Karpas-422 (cell line): ENCODE measurements around the gene MICAL3. TPM values are rescaled to one million over a fixed set of nuclear protein-coding genes. Genes with fewer than 3 reads are reported as not detected.
"Not testable (repeated sequence)": the region's sequence is repeated elsewhere in the genome, so short reads cannot be mapped to it uniquely, and the experiment has no call there.

Source experiments
- DNase-seq: peaks from one replicate; pipeline ENCODE4 v3.0.0-alpha.2; 2015
- H2AFZ ChIP-seq: fragments of 200-600 bp; sonication (generic); 2 replicates; pipeline ENCODE4 v1.6.1; 2014; ENCODE audit warnings: antibody characterized with exemption, low read length, mixed read lengths
- H3K27ac ChIP-seq: fragments of 200-600 bp; sonication (generic); 2 replicates; pipeline ENCODE4 v1.5.1; 2014; ENCODE audit warnings: mild to moderate bottlenecking, low read length, moderate library complexity
- H3K27me3 ChIP-seq: fragments of 200-600 bp; sonication (generic); 2 replicates; pipeline ENCODE4 v1.6.1; 2014; ENCODE audit warnings: low read length, mixed read lengths
- H3K36me3 ChIP-seq: fragments of 200-600 bp; sonication (generic); 2 replicates; pipeline ENCODE4 v1.6.1; 2014; ENCODE audit warnings: low read length, mixed read lengths; ENCODE audit not compliant: insufficient read depth
- H3K4me1 ChIP-seq: fragments of 200-600 bp; sonication (generic); 2 replicates; pipeline ENCODE4 v1.6.1; 2014; ENCODE audit warnings: mild to moderate bottlenecking, low read length, mixed read lengths
- H3K4me2 ChIP-seq: fragments of 200-600 bp; sonication (generic); 2 replicates; pipeline ENCODE4 v1.6.1; 2014; ENCODE audit warnings: low read length, low read depth, mild to moderate bottlenecking; ENCODE audit not compliant: poor library complexity, severe bottlenecking
- H3K4me3 ChIP-seq: fragments of 200-600 bp; sonication (generic); 2 replicates; pipeline ENCODE4 v1.5.1; 2014; ENCODE audit warnings: mild to moderate bottlenecking, antibody characterized with exemption, low read length, mixed read lengths
- H3K79me2 ChIP-seq: fragments of 200-600 bp; sonication (generic); 2 replicates; pipeline ENCODE4 v1.6.1; 2014; ENCODE audit warnings: mild to moderate bottlenecking, low read length, mixed read lengths
- H3K9ac ChIP-seq: fragments of 200-600 bp; sonication (generic); 2 replicates; pipeline ENCODE4 v1.6.0; 2014; ENCODE audit warnings: low read length
- H3K9me2 ChIP-seq: fragments of 200-600 bp; sonication (generic), shearing (Covaris generic); replicated peaks from 2 replicates; pipeline ENCODE4 v1.6.0; 2014; ENCODE audit warnings: mild to moderate bottlenecking, low read length, moderate library complexity; ENCODE audit not compliant: insufficient read depth
- H3K9me3 ChIP-seq: fragments of 300-700, 200-600 bp; sonication (generic); 2 replicates; pipeline ENCODE4 v1.6.1; 2014; ENCODE audit warnings: low read length, mixed read lengths
- H4K20me1 ChIP-seq: fragments of 200-600 bp; sonication (generic); 2 replicates; pipeline ENCODE4 v1.6.1; 2014; ENCODE audit warnings: mild to moderate bottlenecking, antibody characterized with exemption, low read length, low read depth; ENCODE audit not compliant: insufficient read depth
- total RNA-seq: library from RNA; depleted of rRNA; stranded (reverse); fragments of >200 nt; shearing (Covaris generic); gene quantifications from 2 replicates; pipeline ENCODE4 v1.2.3, GENCODE V29; 2014; ENCODE audit warnings: low replicate concordance

Gene MICAL3
- total RNA-seq, 1 experiment from 2014 or later, result 54.9 TPM

GRCh38 chr22:17994424-17995108 lies 29.8 kb downstream of the MICAL3 start:
- H3K9me2 ChIP-seq, result no peaks in the 10 kb centered on the region
- peak overlapping the region; percentile 18; the same call in 1 of the 2 replicates for H3K4me3 ChIP-seq
- peaks cover 99% of the 10 kb centered on the region for H3K4me1 ChIP-seq
- H3K9me3 ChIP-seq, result no peaks in the 10 kb centered on the region
- peaks cover 47% of the 10 kb centered on the region for H4K20me1 ChIP-seq
- peaks cover 93% of the 10 kb centered on the region for H3K79me2 ChIP-seq
- no peak overlapping the region for H2AFZ ChIP-seq
- H3K4me2 ChIP-seq, result peak overlapping the region; percentile 64
- H3K27ac ChIP-seq, result peak overlapping the region; percentile 94
- peaks cover 9% of the 10 kb centered on the region for H3K36me3 ChIP-seq
- no peaks in the 10 kb centered on the region for H3K27me3 ChIP-seq
- peak; percentile 61 for DNase-seq
- peak overlapping the region; percentile 33 for H3K9ac ChIP-seq

- H2AFZ ChIP-seq, H3K9ac ChIP-seq, DNase-seq, H3K9me2 ChIP-seq, H3K9me3 ChIP-seq, H3K27me3 ChIP-seq, H3K36me3 ChIP-seq: not testable (repeated sequence)
- peak overlapping the region; percentile 94 for H3K27ac ChIP-seq
- H3K4me3 ChIP-seq, result peak overlapping the region; percentile 40; the same call in 1 of the 2 replicates
- peaks cover 95% of the 10 kb centered on the region for H3K4me1 ChIP-seq
- peaks cover 95% of the 10 kb centered on the region for H3K79me2 ChIP-seq
- H3K4me2 ChIP-seq, result peak overlapping the region; percentile 61
- peaks cover 49% of the 10 kb centered on the region for H4K20me1 ChIP-seq
Measured at GRCh38 chr22:17992976-17993375, 31.4 kb downstream of the MICAL3 start.

- not testable (repeated sequence) for H2AFZ ChIP-seq, H3K9me3 ChIP-seq, H3K9me2 ChIP-seq, DNase-seq, H3K36me3 ChIP-seq, H3K27me3 ChIP-seq
- H3K9ac ChIP-seq, result peak overlapping the region; percentile 49
- peaks cover 95% of the 10 kb centered on the region for H3K4me1 ChIP-seq
- peak overlapping the region; percentile 61 for H3K4me2 ChIP-seq
- peak overlapping the region; percentile 94 for H3K27ac ChIP-seq
- H3K79me2 ChIP-seq, result peaks cover 95% of the 10 kb centered on the region
- peaks cover 57% of the 10 kb centered on the region for H4K20me1 ChIP-seq
- peak overlapping the region; percentile 40; the same call in 1 of the 2 replicates for H3K4me3 ChIP-seq
Measured at GRCh38 chr22:17991992-17992391, 32.4 kb downstream of the MICAL3 start.

- peak overlapping the region; percentile 61 for H3K4me2 ChIP-seq
- H3K27me3 ChIP-seq, result no peaks in the 10 kb centered on the region
- no peak overlapping the region for H2AFZ ChIP-seq
- H3K79me2 ChIP-seq, result peaks cover 100% of the 10 kb centered on the region
- no peaks in the 10 kb centered on the region for H3K9me3 ChIP-seq
- no peak for DNase-seq
- peaks cover 60% of the 10 kb centered on the region for H4K20me1 ChIP-seq
- 0 out of 2 replicates have a peak, but pooled peaks cover 3% of the 10 kb centered on the region for H3K36me3 ChIP-seq
- H3K9me2 ChIP-seq, result no peaks in the 10 kb centered on the region
- peaks cover 96% of the 10 kb centered on the region for H3K4me1 ChIP-seq
- H3K27ac ChIP-seq, result peak overlapping the region; percentile 94
- H3K9ac ChIP-seq, result peak overlapping the region; percentile 3; the same call in 1 of the 2 replicates
- H3K4me3 ChIP-seq, result no peak overlapping the region
Measured at GRCh38 chr22:17990942-17991341, 33.4 kb downstream of the MICAL3 start.

- H3K9me3 ChIP-seq, result no peaks in the 10 kb centered on the region
- 0 out of 2 replicates have a peak, but pooled peaks cover 3% of the 10 kb centered on the region for H3K36me3 ChIP-seq
- peaks cover 100% of the 10 kb centered on the region for H3K79me2 ChIP-seq
- no peaks in the 10 kb centered on the region for H3K27me3 ChIP-seq
- H2AFZ ChIP-seq, result no peak overlapping the region
- H3K4me3 ChIP-seq, result no peak overlapping the region
- peak overlapping the region; percentile 94 for H3K27ac ChIP-seq
- no peaks in the 10 kb centered on the region for H3K9me2 ChIP-seq
- peaks cover 96% of the 10 kb centered on the region for H3K4me1 ChIP-seq
- no peak overlapping the region for H3K9ac ChIP-seq
- H4K20me1 ChIP-seq, result peaks cover 65% of the 10 kb centered on the region
- no peak overlapping the region for H3K4me2 ChIP-seq
- no peak for DNase-seq
Measured at GRCh38 chr22:17990147-17990546, 34.2 kb downstream of the MICAL3 start.

- H3K9me2 ChIP-seq, result no peaks in the 10 kb centered on the region
- H3K27me3 ChIP-seq, result no peaks in the 10 kb centered on the region
- H3K4me2 ChIP-seq, result no peak overlapping the region
- DNase-seq, result no peak
- H3K27ac ChIP-seq, result peak overlapping the region; percentile 94; the same call in 1 of the 2 replicates
- no peaks in the 10 kb centered on the region for H3K9me3 ChIP-seq
- peaks cover 100% of the 10 kb centered on the region for H3K79me2 ChIP-seq
- H2AFZ ChIP-seq, result no peak overlapping the region
- 0 out of 2 replicates have a peak, but pooled peaks cover 3% of the 10 kb centered on the region for H3K36me3 ChIP-seq
- peaks cover 63% of the 10 kb centered on the region for H4K20me1 ChIP-seq
- H3K4me1 ChIP-seq, result peaks cover 93% of the 10 kb centered on the region
- H3K4me3 ChIP-seq, result no peak overlapping the region
- H3K9ac ChIP-seq, result no peak overlapping the region
Measured at GRCh38 chr22:17988800-17989513, 35.4 kb downstream of the MICAL3 start.

GRCh38 chr22:17985606-17986005 lies 38.8 kb downstream of the MICAL3 start:
- H3K36me3 ChIP-seq, result peaks cover 10% of the 10 kb centered on the region; the same call in 1 of the 2 replicates
- no peak overlapping the region for H3K9ac ChIP-seq
- DNase-seq, result peak; percentile 59
- H3K27ac ChIP-seq, result 0 out of 2 replicates have a peak overlapping the region, but pooled peaks have one; percentile 42
- H3K9me2 ChIP-seq, result no peaks in the 10 kb centered on the region
- peaks cover 99% of the 10 kb centered on the region for H3K79me2 ChIP-seq
- H3K9me3 ChIP-seq, result no peaks in the 10 kb centered on the region
- H2AFZ ChIP-seq, result no peak overlapping the region
- peaks cover 88% of the 10 kb centered on the region for H3K4me1 ChIP-seq
- no peak overlapping the region for H3K4me3 ChIP-seq
- peak overlapping the region; percentile 46 for H3K4me2 ChIP-seq
- H4K20me1 ChIP-seq, result peaks cover 66% of the 10 kb centered on the region; the same call in 1 of the 2 replicates
- no peaks in the 10 kb centered on the region for H3K27me3 ChIP-seq

- not testable (repeated sequence) for H3K27ac ChIP-seq, H3K9me3 ChIP-seq, H3K9ac ChIP-seq, H3K9me2 ChIP-seq, H3K27me3 ChIP-seq, DNase-seq, H2AFZ ChIP-seq, H3K4me3 ChIP-seq
- H3K36me3 ChIP-seq, result peaks cover 10% of the 10 kb centered on the region; the same call in 1 of the 2 replicates
- peaks cover 99% of the 10 kb centered on the region for H3K79me2 ChIP-seq
- peak overlapping the region; percentile 46 for H3K4me2 ChIP-seq
- H4K20me1 ChIP-seq, result peaks cover 66% of the 10 kb centered on the region; the same call in 1 of the 2 replicates
- H3K4me1 ChIP-seq, result peaks cover 88% of the 10 kb centered on the region
Measured at GRCh38 chr22:17985071-17985470, 39.3 kb downstream of the MICAL3 start.
